CD4-positive, alpha-beta T cell treated with Interleukin-12 subunit alpha and Interleukin-12 subunit beta, for 1 hour (primary cell): Measurements from ENCODE around the gene MCF2L.
A peak's percentile ranks its signal among the peaks of the same experiment; 100 is the strongest.

Experiments used
- DNase-seq: peaks from one replicate; pipeline ENCODE4 v3.0.0-alpha.2; 2020

MCF2L gene

GRCh38 chr13:112943309-112944125, 25.5 kb upstream of the MCF2L start:
- DNase-seq, result peak; percentile 14

- DNase-seq, result no peak
Measured at GRCh38 chr13:112947796-112948195, 21.2 kb upstream of the MCF2L start.

DNA sequence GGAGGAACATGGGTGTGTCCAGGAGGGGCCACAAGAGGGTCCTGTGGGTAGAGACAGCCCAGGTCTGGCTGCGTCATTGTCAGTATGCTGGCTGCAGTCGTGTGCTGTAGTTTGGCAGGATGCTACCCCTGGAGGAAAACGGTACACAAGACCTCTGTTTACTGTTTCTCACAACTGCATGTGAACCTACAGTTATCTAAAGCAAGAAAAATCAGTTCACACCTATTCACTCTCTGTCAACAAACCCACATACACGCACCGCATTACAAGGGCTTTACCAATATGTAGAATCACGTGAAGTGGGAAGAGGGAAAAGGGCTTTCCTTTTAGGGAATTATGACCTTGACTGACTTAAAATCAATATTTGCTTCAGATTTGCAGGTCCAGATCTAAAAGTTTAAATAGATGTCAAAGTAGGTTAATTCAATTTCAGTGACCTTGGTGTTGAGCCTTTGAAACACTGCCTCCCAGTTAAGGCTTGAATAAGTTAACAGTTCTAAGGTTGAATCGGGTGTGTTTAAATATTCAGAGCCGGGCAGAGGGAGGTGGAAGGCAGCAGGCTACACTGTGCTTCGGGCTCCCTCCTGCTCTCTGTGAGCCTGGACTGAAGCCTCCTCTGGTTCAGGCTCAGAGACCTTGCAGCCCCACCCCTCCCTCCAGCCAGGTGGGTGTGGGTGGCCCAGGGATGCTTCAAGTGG, 17.2 kb upstream of the MCF2L start:
- no peak for DNase-seq

GRCh38 chr13:112952759-112953551, 16.1 kb upstream of the MCF2L start:
- no peak for DNase-seq

GRCh38 chr13:112953591-112954487, 15.2 kb upstream of the MCF2L start:
- DNase-seq, result no peak

DNA sequence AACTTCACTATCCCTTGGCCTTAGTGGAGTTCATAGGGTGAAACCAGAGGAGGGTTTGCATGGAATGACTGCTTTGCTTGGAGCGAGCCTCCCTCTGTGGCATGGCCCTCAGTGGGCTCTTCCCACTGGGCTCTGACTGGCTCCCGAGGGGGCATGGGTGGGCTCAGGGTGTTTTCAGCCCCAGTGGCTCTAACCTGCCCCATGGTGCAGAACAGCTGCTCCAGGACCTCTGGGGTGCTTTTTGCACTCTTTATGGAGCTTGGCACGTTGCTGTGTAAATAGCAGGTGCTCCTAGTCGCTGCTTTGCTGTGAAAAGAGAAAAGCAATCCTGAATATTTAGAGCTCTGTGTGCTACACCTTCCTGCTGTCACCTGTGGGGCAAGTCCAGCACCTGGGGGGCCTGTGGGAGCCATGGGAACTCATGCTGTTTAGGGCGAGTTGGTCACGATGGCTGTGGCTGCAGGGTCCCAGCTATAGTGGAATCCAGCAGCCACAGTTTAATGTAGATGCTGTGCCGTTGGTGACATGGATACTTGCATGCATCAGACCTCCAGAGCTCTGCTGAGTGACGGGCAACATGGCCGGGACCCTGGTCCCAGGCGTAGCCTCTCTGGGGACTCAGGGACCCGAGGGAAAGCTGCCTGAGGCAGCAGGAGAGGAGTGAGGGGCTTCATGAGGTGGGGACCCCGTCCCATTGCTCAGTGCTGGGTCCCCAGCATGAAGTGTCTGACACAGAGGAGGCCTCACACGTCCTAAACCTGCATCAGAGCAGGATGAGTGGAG, 14.3 kb upstream of the MCF2L start:
- DNase-seq, result no peak

DNA sequence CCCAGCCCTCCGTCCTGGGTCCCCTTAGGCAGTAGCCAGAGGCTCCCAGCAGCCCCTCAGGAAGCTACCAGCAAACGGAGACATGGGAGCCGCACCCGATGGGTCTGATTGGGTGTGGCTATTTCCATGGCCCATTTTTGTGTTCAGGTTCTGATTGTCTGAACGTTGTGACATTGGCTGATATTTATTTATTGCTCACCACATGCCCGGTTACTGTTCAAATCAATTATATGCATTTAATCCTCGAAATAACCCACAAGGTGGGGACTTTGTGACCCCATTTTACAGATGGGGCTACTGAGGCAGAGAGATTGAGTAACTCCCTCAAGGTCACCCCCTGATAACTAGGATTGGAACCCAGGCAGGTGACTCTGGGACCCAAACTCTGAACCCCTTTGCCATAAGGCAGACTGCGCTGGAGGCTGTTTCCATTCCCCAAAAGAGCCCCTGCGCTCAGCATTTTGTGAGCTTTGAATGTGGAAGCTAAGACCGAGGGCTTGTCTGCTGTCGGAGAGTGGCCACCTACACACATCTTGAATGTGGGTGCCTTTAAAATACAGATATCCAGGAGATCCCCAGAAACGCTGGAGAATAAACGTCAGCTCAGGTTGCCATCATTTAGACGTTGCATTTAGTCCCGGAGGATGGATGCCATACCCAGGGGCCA, 13.6 kb upstream of the MCF2L start:
- no peak for DNase-seq

GRCh38 chr13:112955956-112956355, 13.1 kb upstream of the MCF2L start:
- DNase-seq, result no peak

DNA sequence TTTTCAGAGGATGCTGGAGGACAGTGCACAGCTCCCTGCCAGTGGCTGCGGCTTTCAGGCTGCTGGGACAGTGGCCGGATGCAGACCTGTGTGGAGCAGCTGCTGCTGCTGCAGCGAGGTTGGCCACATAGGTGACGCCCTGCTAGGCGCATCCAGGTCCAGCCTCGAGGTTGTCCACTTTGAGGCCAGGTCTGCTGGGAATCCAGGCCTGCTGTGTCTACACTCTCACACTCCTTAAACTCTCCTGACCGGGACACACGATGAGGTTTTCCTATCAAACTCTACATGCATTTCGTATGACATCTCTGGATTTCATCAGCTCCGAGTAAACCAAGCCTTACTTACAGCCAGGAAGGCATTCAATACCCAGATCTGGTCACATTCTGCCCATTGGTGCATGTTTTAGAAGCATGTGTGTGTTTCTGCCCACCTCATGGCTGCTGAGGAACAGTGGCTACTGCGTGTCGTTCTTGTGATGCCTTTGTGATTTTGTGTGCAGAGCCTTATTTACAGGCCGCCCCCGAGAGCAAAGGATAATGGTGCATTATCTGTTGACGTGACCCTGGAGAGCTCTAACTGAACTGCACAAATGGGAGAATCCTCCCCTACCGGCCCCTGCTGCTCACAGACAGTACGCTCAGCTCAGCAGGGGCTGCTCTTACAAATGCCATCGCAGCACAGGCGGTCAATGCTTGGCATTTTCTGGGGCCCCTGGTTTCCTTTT, 12.3 kb upstream of the MCF2L start:
- DNase-seq, result no peak

DNA sequence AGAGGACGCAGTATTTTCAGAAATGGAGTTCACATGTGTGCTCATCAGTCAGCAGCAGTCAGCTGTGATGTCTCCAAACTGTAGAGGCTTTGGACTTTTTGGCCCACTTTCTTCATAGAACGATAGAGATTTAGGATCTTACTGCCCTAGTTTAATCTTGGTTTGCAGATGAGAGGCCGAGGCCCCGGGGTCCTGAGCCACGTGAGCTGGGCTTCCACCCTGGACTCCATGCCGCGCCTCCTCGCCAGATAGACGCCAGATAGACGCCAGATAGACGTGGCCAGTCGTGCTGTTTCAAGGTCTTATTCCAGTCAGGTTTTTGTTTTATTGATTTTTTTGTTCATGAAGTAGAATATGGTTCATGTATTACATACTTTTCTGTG, 11.7 kb upstream of the MCF2L start:
- no peak for DNase-seq

- no peak for DNase-seq
Measured at GRCh38 chr13:112958127-112958989, 10.7 kb upstream of the MCF2L start.

DNA sequence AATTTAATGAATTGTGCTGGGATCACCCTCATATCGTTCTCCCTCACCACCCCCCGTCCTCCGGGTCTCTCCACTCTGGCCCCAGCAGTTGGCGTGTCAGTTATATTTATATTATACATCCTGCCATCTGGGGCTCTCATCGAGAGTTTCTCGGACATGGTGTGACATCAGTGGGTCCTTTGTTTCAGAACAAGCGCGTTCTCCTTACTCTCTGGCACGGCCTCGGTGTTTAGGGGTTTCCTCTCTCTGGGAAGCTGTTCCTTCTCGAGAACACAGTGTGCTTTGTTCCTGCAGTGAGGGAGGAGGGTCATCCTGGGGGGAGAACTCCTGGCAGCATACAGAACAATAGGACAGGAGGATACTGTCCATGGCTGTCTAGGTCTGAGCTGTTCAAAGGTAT, 9.8 kb upstream of the MCF2L start:
- DNase-seq, result no peak

DNA sequence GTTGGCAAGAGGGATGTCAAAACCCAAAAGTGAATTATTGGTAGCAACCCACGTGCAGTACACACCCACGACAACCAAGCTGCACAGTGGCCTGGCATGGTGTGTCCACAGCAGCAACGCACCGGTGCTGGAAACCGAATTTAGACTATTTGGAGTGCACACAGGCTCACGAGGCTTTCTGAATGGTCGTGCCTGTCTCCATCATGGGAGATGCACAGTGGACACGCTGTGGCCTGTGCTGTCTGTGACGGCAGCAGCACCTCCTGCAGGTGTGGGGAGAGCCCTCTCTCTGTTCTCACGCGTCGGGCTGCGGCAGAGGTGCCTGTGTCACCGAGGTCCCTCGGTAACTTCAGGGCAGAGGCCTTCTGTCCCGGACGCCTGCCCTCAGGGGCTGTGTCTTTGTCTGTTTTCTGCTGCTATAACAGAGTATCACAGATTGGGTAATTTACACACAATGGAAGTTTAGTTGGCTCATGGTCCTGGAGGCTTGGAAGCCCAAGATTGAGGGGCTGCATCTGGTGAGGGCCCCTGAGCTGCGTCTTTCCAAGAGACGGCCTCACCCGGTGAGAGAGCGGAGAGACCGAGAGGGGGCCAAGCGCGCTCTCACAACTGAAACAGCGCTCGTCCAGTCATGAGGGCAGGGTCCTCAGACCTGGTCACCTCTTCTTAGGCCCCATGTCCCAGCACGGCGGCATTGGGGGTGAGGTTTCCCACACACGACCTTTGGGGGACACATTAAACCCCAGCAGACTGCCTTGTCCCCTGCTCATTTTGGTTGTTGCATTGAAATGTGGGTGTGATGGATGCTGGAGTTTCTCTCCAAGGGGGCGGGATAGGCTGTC, 9.1 kb upstream of the MCF2L start:
- DNase-seq, result no peak

GRCh38 chr13:112960706-112961105, 8.3 kb upstream of the MCF2L start:
- DNase-seq, result no peak

- no peak for DNase-seq
Measured at GRCh38 chr13:112961457-112962369, 7.3 kb upstream of the MCF2L start.

DNA sequence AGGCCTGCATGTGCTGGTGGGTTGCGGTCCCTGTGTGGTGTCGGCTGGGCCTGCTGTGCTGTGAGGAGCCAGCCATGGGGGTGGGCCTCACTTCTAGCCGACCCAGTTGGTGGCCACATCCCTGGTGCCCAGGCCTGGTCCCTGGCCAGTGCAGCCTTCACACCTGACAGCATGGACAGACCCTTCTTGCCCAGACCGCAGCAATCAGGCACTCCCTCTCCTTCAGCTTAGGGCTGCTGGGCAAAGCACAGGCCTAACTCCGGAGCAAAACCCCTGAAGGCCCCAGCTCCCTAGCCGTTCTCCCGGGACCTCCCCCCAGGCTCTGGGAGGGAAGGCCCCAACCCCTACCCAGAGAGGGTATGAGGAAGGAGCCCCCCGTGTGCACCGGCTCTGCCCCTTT, 6.6 kb upstream of the MCF2L start:
- no peak for DNase-seq

- DNase-seq, result no peak
Measured at GRCh38 chr13:112962911-112963625, 5.9 kb upstream of the MCF2L start.
